NT2/D1 (cell line): ENCODE results near the gene B4GALNT2.
A peak's percentile ranks its signal among the peaks of the same experiment; 100 is the strongest.

Experiments used
- DNase-seq: peaks from one replicate; pipeline ENCODE4 v3.0.0-alpha.2; 2011; ENCODE audit warnings: low read depth, low spot score
- H3K27me3 ChIP-seq: 2 replicates; pipeline ENCODE4 v1.6.0; 2011; ENCODE audit warnings: mild to moderate bottlenecking; ENCODE audit not compliant: insufficient read length, insufficient read depth
- H3K36me3 ChIP-seq: 2 replicates; pipeline ENCODE4 v1.6.1; 2011; ENCODE audit warnings: mild to moderate bottlenecking, low read length, mixed read lengths; ENCODE audit not compliant: insufficient read depth, insufficient read length
- H3K4me1 ChIP-seq: 2 replicates; pipeline ENCODE4 v1.5.1; 2011; ENCODE audit not compliant: insufficient read depth, insufficient read length
- H3K4me3 ChIP-seq: 2 replicates; pipeline ENCODE4 v1.5.1; 2011; ENCODE audit warnings: low read depth; ENCODE audit not compliant: insufficient read length
- H3K9ac ChIP-seq: 2 replicates; pipeline ENCODE4 v1.6.0; 2011; ENCODE audit warnings: low read depth; ENCODE audit not compliant: insufficient read length
- H3K9me3 ChIP-seq: 2 replicates; pipeline ENCODE4 v1.5.1; 2011; ENCODE audit warnings: mild to moderate bottlenecking, low read length; ENCODE audit not compliant: insufficient read depth
- SUZ12 ChIP-seq: IDR thresholded peaks from 2 replicates; pipeline ENCODE4 v1.6.1; 2011; ENCODE audit not compliant: insufficient read length, insufficient read depth; ENCODE audit errors: extremely low read depth
- YY1 ChIP-seq: IDR thresholded peaks from 2 replicates; pipeline ENCODE4 v1.6.1; 2011; ENCODE audit not compliant: insufficient read length, insufficient read depth
- ZNF274 ChIP-seq: IDR thresholded peaks from 2 replicates; pipeline ENCODE4 v1.6.1; 2011; ENCODE audit warnings: mild to moderate bottlenecking, low read depth, low read length

The B4GALNT2 gene

DNA sequence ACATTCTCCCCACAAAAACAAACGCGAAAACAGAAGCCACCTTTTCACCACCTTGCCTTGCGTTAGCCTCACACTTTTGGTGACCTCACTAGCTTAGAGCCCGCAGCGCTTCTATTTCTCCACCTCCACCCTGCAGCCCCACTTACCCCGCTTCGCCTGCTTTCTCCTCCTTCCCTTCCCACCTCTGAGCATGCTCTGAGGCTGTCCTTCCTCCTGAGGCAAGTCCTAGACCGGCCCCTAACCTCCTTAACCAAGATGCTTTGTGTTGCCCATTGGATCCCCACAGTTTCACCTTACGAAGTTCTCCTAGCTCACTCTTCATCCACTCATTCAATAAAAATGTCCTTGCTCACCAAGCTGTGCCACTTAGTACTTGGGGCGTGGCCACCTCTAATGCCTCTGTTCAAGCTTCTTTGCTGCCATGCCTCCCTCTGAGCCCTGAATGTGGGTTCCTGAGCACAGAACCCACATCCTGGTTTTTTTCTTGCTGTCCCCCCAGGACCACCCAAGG lies 76.5 kb downstream of the B4GALNT2 start:
- no peaks in the 10 kb centered on the region for H3K9me3 ChIP-seq
- DNase-seq, result no peak
- TF ChIP-seq ZNF274 (no peak), YY1 (no peak)
- H3K36me3 ChIP-seq, result peaks cover 3% of the 10 kb centered on the region
- H3K4me1 ChIP-seq, result no peaks in the 10 kb centered on the region
- H3K9ac ChIP-seq, result no peak overlapping the region
- H3K27me3 ChIP-seq, result no peaks in the 10 kb centered on the region
- no peak overlapping the region for H3K4me3 ChIP-seq

DNA sequence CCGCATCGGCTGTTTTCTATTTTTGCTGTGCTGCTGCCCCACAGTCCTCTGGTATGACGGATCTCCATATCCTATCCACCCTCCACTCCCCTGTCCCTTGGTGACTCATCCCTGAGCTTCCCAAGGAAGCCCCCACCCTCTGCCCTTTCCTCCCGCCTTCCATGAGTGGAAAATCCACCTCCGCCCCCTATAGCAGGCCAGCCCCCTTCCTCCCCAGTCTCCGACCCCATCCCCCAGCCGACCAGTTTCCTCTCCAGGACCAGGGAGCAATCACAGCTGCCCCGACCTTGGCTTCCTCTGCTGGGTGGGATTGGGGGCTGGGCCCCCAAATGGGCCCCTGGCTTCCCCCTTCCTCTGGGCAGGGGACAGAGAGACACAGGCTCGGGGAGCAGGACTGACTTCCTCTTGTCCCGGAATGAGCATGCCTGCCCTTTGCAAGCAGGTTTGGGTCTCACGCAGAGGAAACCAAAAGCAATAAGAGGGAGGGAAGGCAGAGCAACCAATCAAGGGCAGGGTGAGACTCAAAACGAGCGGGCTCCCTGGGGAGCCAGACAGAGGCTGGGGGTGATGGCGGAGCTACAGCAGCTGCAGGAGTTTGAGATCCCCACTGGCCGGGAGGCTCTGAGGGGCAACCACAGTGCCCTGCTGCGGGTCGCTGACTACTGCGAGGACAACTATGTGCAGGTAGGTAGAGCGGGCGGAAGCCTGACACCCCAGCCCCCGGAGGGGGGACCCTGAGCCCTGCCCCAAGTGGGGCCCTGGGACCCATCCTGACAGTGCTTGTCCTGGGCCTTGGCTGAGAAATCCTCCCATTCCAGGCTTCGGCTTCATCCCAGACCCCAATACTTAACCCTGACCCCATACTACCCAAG lies 77.8 kb downstream of the B4GALNT2 start, which contains the start of the genes ABI3 and GNGT2:
TSS of gene ABI3 (plus strand) at position 550 of the 872 bp plus-strand sequence. CDS start at position 568, 18 bp downstream.
TSS of gene GNGT2 (minus strand) at position 417 of the 872 bp plus-strand sequence. CDS start 3,152 bp downstream, outside the sequence.
- peaks cover 3% of the 10 kb centered on the region for H3K36me3 ChIP-seq
- TF ChIP-seq SUZ12, result no peak
- TF ChIP-seq ZNF274, result no peak
- TF ChIP-seq YY1, result no peak
- no peak for DNase-seq
- H3K4me3 ChIP-seq, result peak within 1 kb of the TSS; percentile 38
- H3K9ac ChIP-seq, result peak within 1 kb of the TSS; percentile 66
- H3K4me1 ChIP-seq, result no peaks in the 10 kb centered on the region
- H3K27me3 ChIP-seq, result no peaks in the 10 kb centered on the region
- no peaks in the 10 kb centered on the region for H3K9me3 ChIP-seq

DNA sequence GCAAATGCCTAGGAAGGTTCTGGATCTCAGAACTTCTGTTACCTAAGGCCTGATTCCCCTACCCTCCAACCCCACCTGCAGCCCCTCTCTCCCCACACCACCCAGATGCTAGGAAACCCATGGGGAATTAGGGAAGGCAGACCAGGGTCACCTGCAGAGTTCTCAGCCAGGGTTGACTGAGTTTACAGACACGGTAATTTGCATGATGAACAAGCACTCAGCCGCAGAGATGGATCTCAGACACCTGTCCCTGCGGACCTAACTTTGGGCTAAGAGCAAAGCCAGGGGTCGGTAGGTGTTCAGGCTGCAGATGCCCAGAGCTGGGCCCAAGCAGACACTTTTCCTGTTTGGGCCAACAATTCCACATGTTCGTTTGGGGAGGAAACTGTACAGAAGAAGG lies 80.8 kb downstream of the B4GALNT2 start:
- Histone ChIP-seq H3K27me3 (no peaks in the 10 kb centered on the region), H3K4me3 (no peak overlapping the region), H3K9ac (no peak overlapping the region), H3K9me3 (no peaks in the 10 kb centered on the region), H3K36me3 (peaks cover 18% of the 10 kb centered on the region), H3K4me1 (no peaks in the 10 kb centered on the region)
- no peak for TF ChIP-seq YY1
- TF ChIP-seq ZNF274, result no peak
- TF ChIP-seq SUZ12, result no peak
- DNase-seq, result no peak

DNA sequence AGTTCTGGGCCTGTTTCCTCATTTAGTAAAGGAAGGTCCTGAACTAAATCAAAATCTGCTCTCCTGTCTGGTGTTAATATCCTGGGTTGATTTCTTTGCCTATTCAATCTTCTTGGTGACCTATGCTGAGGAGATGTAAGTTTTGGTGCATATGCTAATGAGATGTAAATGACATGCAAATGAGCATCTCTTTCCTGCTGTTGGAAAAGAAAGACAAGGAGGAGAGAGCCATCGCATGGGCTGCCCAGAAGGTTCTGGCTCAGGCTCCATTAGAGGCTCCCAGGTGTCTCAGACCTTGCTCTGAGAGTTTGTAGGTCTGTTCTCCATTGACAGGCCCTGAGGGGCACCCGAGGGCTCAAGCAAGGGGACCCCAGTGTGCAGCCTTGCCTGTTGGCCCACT lies 81.3 kb downstream of the B4GALNT2 start:
- TF ChIP-seq ZNF274 (no peak), SUZ12 (no peak), YY1 (no peak)
- DNase-seq, result no peak
- Histone ChIP-seq H3K9ac (no peak overlapping the region), H3K4me3 (no peak overlapping the region), H3K36me3 (peaks cover 20% of the 10 kb centered on the region), H3K9me3 (no peaks in the 10 kb centered on the region), H3K4me1 (no peaks in the 10 kb centered on the region), H3K27me3 (no peaks in the 10 kb centered on the region)

DNA sequence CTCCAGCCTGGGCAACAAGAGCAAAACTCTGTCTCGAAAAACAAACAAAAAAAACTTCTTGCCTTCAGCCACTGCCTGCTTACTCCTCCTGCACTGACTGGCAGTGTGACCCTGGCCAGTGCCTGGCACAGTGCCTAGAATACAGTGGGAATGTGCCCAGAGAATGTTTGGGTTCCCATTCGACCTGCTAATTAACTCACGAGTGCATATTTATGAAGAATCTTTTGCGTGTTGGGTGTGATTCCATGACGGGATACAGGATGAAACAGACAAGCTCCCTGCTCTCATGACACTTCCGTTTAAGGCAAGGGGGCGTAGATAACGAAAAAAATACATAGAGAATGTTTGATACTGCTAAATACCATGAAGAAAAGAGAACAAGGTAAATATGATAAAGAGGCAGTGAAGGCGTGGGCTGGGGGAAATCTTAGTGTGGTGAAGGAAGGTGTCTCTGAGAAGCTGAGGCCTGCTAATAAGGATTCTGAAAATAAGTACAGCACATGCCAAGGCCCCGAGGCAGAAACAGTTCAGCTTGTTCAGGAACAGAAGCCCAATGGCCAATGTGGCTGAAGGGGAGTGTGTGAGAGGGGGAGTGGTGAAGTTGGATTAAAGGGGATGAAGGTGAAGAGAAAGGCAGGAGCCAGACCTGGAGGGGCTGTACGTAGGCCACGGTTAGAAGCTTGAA lies 82.2 kb downstream of the B4GALNT2 start:
- Histone ChIP-seq H3K9me3 (no peaks in the 10 kb centered on the region), H3K4me3 (no peak overlapping the region), H3K36me3 (peaks cover 28% of the 10 kb centered on the region), H3K4me1 (no peaks in the 10 kb centered on the region), H3K9ac (no peak overlapping the region), H3K27me3 (no peaks in the 10 kb centered on the region)
- DNase-seq, result no peak
- TF ChIP-seq SUZ12 (no peak), YY1 (no peak), ZNF274 (no peak)

- no peaks in the 10 kb centered on the region for H3K4me1 ChIP-seq
- H3K27me3 ChIP-seq, result no peaks in the 10 kb centered on the region
- H3K9ac ChIP-seq, result no peak overlapping the region
- H3K4me3 ChIP-seq, result no peak overlapping the region
- TF ChIP-seq YY1, result no peak
- TF ChIP-seq ZNF274, result no peak
- TF ChIP-seq SUZ12, result no peak
- H3K9me3 ChIP-seq, result no peaks in the 10 kb centered on the region
- peaks cover 34% of the 10 kb centered on the region for H3K36me3 ChIP-seq
- no peak for DNase-seq
These were observed 83.9 kb downstream of the B4GALNT2 start for GRCh38 chr17:49216482-49216881.
